ENCODE data around the gene PGAP2.

DNA sequence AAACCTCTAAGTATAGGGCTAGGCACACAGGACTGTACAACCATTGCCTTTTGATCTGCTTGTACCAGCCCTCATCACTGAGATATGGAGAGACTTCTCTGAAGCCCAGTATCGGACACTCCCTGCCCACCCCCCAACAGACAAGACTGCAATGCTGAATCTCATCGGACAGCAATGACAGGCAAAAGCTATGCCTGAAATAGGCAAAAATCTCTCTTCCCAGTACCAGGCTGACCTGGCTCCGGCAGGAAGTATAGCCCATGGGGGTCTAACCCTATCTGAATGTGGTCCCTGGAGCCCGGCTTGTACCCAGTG, 25.9 kb downstream of the PGAP2 start:
- no peak for TF ChIP-seq CTCF (IDR thresholded peaks at IDR 0.05)
- no peak for TF ChIP-seq POLR2A (IDR thresholded peaks at IDR 0.05)
